ENCODE measurements around the gene LIPM.

DNA sequence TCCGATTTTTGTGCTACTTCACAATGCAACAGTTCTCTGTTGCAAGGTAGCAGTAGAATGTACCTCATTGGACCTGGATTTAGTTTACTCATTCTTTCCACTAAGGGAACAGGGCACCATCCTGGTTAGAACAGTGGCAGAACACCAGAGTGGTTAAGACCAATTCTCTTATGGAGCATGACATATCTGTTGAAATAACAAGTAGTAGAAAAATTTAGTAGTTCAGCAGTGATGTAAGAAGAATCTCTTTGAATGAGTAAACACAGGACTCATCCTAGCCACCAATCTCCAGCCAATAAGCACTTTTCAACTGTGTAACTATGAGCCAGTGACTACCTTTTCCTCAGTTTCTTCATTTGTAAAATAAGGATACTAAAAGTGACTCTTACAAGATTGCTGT lies 46.7 kb downstream of the LIPM start:
- TF ChIP-seq POLR2AphosphoS5 (IDR thresholded peaks at IDR 0.05; ENCODE audit: low read depth, low read length), result no peak
- TF ChIP-seq TAF1 (IDR thresholded peaks at IDR 0.05; ENCODE audit: borderline replicate concordance, low read depth, low read length), result no peak
- TF ChIP-seq POLR2A (IDR thresholded peaks at IDR 0.05; ENCODE audit: low read depth, low read length), result no peak
